Esophagus squamous epithelium (tissue), 5 donors: ENCODE measurements around the gene HTRA2. TPM values are rescaled to one million over a fixed set of nuclear protein-coding genes. Genes with fewer than 3 reads are reported as not detected.

Experiments used
- DNase-seq: peaks from one replicate; lab custom pipeline; 2025; lab: John Stamatoyannopoulos, UW
- H3K27ac ChIP-seq, 4 donors: fragments of 200-600 bp; sonication (generic); one replicate each; pipeline ENCODE4 v1.5.1; 2016 to 2019; ENCODE audit warnings: mild to moderate bottlenecking in 1 of 4
- H3K27me3 ChIP-seq, 4 donors: fragments of 200-600 bp; sonication (generic); 1 replicate in 3 of 4; 2 replicates in 1 of 4; pipeline versions ENCODE4 v1.5.1 to v1.6.0; 2017 to 2021; ENCODE audit warnings: antibody characterized with exemption in 1 of 4
- H3K36me3 ChIP-seq, 3 donors: fragments of 200-600 bp; sonication (generic); one replicate each; pipeline ENCODE4 v1.5.1; 2016 to 2019
- H3K4me1 ChIP-seq, 3 donors: fragments of 200-600 bp; sonication (generic); one replicate each; pipeline ENCODE4 v1.5.1; 2017 to 2019
- H3K4me3 ChIP-seq, 4 donors: fragments of 200-600 bp; sonication (generic); 1 replicate in 3 of 4; 2 replicates in 1 of 4; pipeline ENCODE4 v1.5.1; 2016 to 2019; ENCODE audit warnings: mild to moderate bottlenecking in 2 of 4, moderate library complexity in 1 of 4
- H3K9me3 ChIP-seq, 3 donors: fragments of 200-600 bp; sonication (generic); one replicate each; pipeline ENCODE4 v1.5.1; 2016 to 2019
- POLR2A ChIP-seq, 4 donors: fragments of 450-650 bp; IDR thresholded peaks; one replicate each; pipeline ENCODE4 v1.6.1; 2017; ENCODE audit warnings: antibody characterized with exemption in 4 of 4, mild to moderate bottlenecking in 4 of 4, moderate library complexity in 3 of 4
- WGBS, 2 donors: methylation state at CpG; one replicate each; pipeline ENCODE4 v1.1.5; 2018; 5-methylcytosine and 5-hydroxymethylcytosine counted together
- intact Hi-C: fragments of 100-400 bp; cut with DNase I; formaldehyde crosslinking; loops from one replicate; pipeline ENCODE4 v1.15.0; 2022
- total RNA-seq, 4 donors: library from RNA; depleted of rRNA; stranded (reverse); fragments of >200 nt; gene quantifications; one replicate each; pipeline ENCODE4 v1.1.0, GENCODE V29; 2016
- TF ChIP-seq, protein P1 (sequence below), 6 experiments: fragments of 450-650 bp in 4 of 6; fragments of 200-600 bp in 2 of 6; sonication (generic) in 2 of 6; IDR thresholded peaks; one replicate each; pipeline ENCODE4 v1.5.1; 2016 to 2019; ENCODE audit warnings: antibody characterized with exemption in 6 of 6, mild to moderate bottlenecking in 4 of 6, moderate library complexity in 4 of 6
- donor health status: DM: yes; HTN: yes; CAD: no.

Gene HTRA2
- total RNA-seq, 4 donors from 2014 or later = 16.9 to 25.8 (median 22.0) TPM

DNA sequence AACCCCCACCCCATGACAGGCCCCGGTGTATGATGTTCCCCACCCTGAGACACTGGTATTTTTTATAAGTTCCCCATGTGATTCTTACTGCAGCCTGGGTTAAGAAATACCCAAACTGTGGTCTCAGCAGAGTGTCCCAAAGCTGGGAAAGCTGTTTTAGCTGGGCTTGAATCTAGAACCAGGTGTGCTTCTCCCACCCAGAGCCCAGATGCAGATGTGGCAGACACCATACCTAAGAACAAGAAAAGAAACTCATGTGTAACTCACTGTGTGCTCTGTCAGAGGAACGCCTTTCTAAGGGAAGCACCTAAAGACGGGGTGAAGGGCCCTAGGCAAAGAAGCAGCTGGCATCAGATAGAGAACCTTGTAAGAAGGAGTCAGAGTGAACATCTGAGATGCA is 48.7 kb downstream of the HTRA2 start:
- no peak for DNase-seq
- Histone ChIP-seq H3K4me1 (no peaks in the 10 kb centered on the region), H3K9me3 (no peaks in the 10 kb centered on the region), H3K4me3 (no peak overlapping the region), H3K27ac (no peak overlapping the region), H3K36me3 (no peaks in the 10 kb centered on the region), H3K27me3 (peaks cover 0 to 9% (median 0%) of the 10 kb centered on the region in 4 donors)
- intact Hi-C loops = no loop called here
- no peak for TF ChIP-seq POLR2A (IDR thresholded peaks at IDR 0.05)
- TF ChIP-seq, protein P1, sequence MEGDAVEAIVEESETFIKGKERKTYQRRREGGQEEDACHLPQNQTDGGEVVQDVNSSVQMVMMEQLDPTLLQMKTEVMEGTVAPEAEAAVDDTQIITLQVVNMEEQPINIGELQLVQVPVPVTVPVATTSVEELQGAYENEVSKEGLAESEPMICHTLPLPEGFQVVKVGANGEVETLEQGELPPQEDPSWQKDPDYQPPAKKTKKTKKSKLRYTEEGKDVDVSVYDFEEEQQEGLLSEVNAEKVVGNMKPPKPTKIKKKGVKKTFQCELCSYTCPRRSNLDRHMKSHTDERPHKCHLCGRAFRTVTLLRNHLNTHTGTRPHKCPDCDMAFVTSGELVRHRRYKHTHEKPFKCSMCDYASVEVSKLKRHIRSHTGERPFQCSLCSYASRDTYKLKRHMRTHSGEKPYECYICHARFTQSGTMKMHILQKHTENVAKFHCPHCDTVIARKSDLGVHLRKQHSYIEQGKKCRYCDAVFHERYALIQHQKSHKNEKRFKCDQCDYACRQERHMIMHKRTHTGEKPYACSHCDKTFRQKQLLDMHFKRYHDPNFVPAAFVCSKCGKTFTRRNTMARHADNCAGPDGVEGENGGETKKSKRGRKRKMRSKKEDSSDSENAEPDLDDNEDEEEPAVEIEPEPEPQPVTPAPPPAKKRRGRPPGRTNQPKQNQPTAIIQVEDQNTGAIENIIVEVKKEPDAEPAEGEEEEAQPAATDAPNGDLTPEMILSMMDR (IDR thresholded peaks at IDR 0.05) = no peak
- WGBS, 2 donors = 71 to 81% methylated on average over 2 of the region's 3 CpGs

DNA sequence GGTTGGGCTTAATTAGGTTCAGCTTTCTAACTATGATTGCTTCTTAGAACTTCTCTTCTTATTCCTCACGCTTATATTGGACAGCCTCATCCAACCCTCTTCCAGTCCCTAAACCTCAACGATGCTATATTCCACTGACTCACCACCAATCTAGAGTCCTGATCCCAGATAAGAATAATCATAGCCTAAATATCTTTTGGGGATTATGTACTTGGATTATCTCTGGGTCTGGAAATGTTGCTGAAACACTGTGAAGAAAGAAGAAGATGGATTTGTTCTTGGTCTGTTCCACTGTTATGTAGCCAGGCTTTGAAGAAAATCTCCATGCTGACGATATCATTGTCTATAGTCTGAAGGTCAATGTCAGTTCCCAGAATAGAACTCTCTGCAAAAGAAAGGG is 51.7 kb downstream of the HTRA2 start:
- H3K4me3 ChIP-seq = no peak overlapping the region
- TF ChIP-seq, protein P1 (IDR thresholded peaks at IDR 0.05) = no peak
- no peak for TF ChIP-seq POLR2A (IDR thresholded peaks at IDR 0.05)
- H3K4me1 ChIP-seq = no peaks in the 10 kb centered on the region
- no peak overlapping the region for H3K27ac ChIP-seq
- H3K9me3 ChIP-seq = no peaks in the 10 kb centered on the region
- DNase-seq = no peak
- no peaks in the 10 kb centered on the region for H3K36me3 ChIP-seq
- H3K27me3 ChIP-seq = peaks cover 0 to under 1% (median 0%) of the 10 kb centered on the region in 4 donors
- intact Hi-C loops = loop anchor here (10.0 kb wide), 1 partner anchor 97 kb away; the partner anchor contains the start of genes CCDC142 and TTC31
- 84 to 94% methylated on average over 3 of the region's 3 CpGs for WGBS, 2 donors

DNA sequence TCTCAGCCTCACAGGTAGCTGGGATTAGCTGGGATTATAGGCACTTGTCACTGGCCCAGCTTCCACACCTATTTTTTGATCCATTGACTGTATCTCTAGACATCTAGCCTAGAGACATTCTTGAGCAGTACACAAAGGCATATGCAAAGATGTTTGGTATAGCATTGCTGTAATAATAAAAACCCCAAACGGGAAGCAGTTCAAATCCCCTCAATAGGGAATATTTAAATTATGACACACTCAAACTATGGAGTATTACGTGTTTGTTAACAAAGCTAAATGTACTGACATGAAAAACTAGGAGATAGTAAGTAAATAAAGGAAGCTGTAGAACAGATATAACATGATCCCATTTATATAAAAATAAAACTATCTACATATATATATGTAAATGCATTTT is 52.5 kb downstream of the HTRA2 start:
- H3K36me3 ChIP-seq = no peaks in the 10 kb centered on the region
- intact Hi-C loops = loop anchor here (10.0 kb wide), 1 partner anchor 97 kb away; the partner anchor contains the start of genes CCDC142 and TTC31
- TF ChIP-seq POLR2A (IDR thresholded peaks at IDR 0.05) = no peak
- TF ChIP-seq, protein P1 (IDR thresholded peaks at IDR 0.05) = no peak
- WGBS, 2 donors = 47 to 67% methylated on average over 2 of the region's 2 CpGs
- no peak overlapping the region for H3K27ac ChIP-seq
- H3K27me3 ChIP-seq = no peaks in the 10 kb centered on the region
- no peak for DNase-seq
- H3K4me3 ChIP-seq = no peak overlapping the region
- no peaks in the 10 kb centered on the region for H3K9me3 ChIP-seq
- no peaks in the 10 kb centered on the region for H3K4me1 ChIP-seq

Other genes starting within 250 kb of the HTRA2 start
- 1 to 10 TPM in 2 of 4 donors, under 1 TPM in 2; 0.62 to 2.3 (median 1.2) TPM for gene SLC4A5, start 186.5 kb upstream of the HTRA2 start, total RNA-seq
- 10 to 100 TPM; 67.1 to 80.1 (median 75.0) TPM for gene DCTN1, start 149.6 kb upstream of the HTRA2 start, total RNA-seq
- under 1 TPM; 0.22 to 0.76 (median 0.59) TPM for gene C2orf81, start 108.3 kb upstream of the HTRA2 start, total RNA-seq
- gene WDR54, start 108.2 kb upstream of the HTRA2 start, total RNA-seq = 1 to 10 TPM; 3.1 to 9.1 (median 6.0) TPM
- gene RTKN, start 88.0 kb upstream of the HTRA2 start, total RNA-seq = 10 to 100 TPM; 20.2 to 37.8 (median 27.9) TPM
- 10 to 100 TPM in 3 of 4 donors, 1 to 10 TPM in 1; 5.4 to 41.9 (median 20.3) TPM for gene INO80B, start 74.8 kb upstream of the HTRA2 start, total RNA-seq
- gene WBP1, start 71.5 kb upstream of the HTRA2 start, total RNA-seq = 10 to 100 TPM; 14.2 to 34.1 (median 25.3) TPM
- gene MOGS, start 64.6 kb upstream of the HTRA2 start, total RNA-seq = 10 to 100 TPM; 29.3 to 37.4 (median 33.9) TPM
- 10 to 100 TPM; 10.7 to 25.2 (median 22.1) TPM for gene MRPL53, start 57.3 kb upstream of the HTRA2 start, total RNA-seq
- gene CCDC142, start 46.9 kb upstream of the HTRA2 start, total RNA-seq = 10 to 100 TPM in 2 of 4 donors, 1 to 10 TPM in 2; 6.5 to 24.6 (median 14.5) TPM
- 10 to 100 TPM; 11.2 to 27.7 (median 17.5) TPM for gene TTC31, start 46.9 kb upstream of the HTRA2 start, total RNA-seq
- gene LBX2, start 30.3 kb upstream of the HTRA2 start, total RNA-seq = under 1 TPM in 2 of 4 donors, not detected in 2; 0.38 to 0.57 TPM
- 10 to 100 TPM in 3 of 4 donors, 1 to 10 TPM in 1; 4.4 to 16.2 (median 14.7) TPM for gene PCGF1, start 22.2 kb upstream of the HTRA2 start, total RNA-seq
- not detected for gene TLX2, start 15.5 kb upstream of the HTRA2 start, total RNA-seq
- 10 to 100 TPM in 1 of 4 donors, 1 to 10 TPM in 3; 3.8 to 13.3 (median 5.7) TPM for gene DQX1, start 3.7 kb upstream of the HTRA2 start, total RNA-seq
- 100 to 1,000 TPM in 2 of 4 donors, 10 to 100 TPM in 2; 79.9 to 142 (median 105) TPM for gene AUP1, start 227 bp upstream of the HTRA2 start, total RNA-seq
- 1 to 10 TPM in 2 of 4 donors, under 1 TPM in 1, not detected in 1; 0.48 to 4.3 (median 3.2) TPM for gene LOXL3, start 24.0 kb downstream of the HTRA2 start, total RNA-seq
- 1 to 10 TPM in 2 of 4 donors, under 1 TPM in 1, not detected in 1; 0.88 to 6.7 (median 3.0) TPM for gene DOK1, start 24.8 kb downstream of the HTRA2 start, total RNA-seq
- under 1 TPM in 1 of 4 donors, not detected in 3; 0.19 TPM for gene M1AP, start 118.4 kb downstream of the HTRA2 start, total RNA-seq
- gene SEMA4F, start 124.3 kb downstream of the HTRA2 start, total RNA-seq = 1 to 10 TPM in 3 of 4 donors, under 1 TPM in 1; 0.42 to 6.1 (median 1.7) TPM